Neural progenitor cell (in vitro differentiated cells): ENCODE results near the gene HMGXB4. TPM values are rescaled to one million over a fixed set of nuclear protein-coding genes. Genes with fewer than 3 reads are reported as not detected.

Experiments
- DNase-seq: peaks from one replicate; pipeline ENCODE4 v3.0.0-alpha.2; 2016; ENCODE audit warnings: low spot score
- H2AFZ ChIP-seq: fragments of 200-600 bp; sonication (generic); replicated peaks from 2 replicates; pipeline ENCODE4 v1.6.1; 2016; ENCODE audit warnings: antibody characterized with exemption
- H3F3A ChIP-seq: fragments of 200-600 bp; sonication (generic); 2 replicates; pipeline ENCODE4 v1.6.1; 2016; ENCODE audit warnings: antibody characterized with exemption, low read depth
- H3K27ac ChIP-seq: fragments of 200-600 bp; sonication (generic); 2 replicates; pipeline ENCODE4 v1.5.1; 2016; ENCODE audit warnings: mild to moderate bottlenecking
- H3K27me3 ChIP-seq: fragments of 200-600 bp; sonication (generic); 2 replicates; pipeline ENCODE4 v1.6.1; 2016; ENCODE audit warnings: mild to moderate bottlenecking, moderate library complexity
- H3K36me3 ChIP-seq: fragments of 200-600 bp; sonication (generic); 2 replicates; pipeline ENCODE4 v1.5.1; 2016
- H3K4me1 ChIP-seq: fragments of 200-600 bp; sonication (generic); 2 replicates; pipeline ENCODE4 v1.6.1; 2016; ENCODE audit warnings: mixed run types
- H3K4me2 ChIP-seq: fragments of 200-600 bp; sonication (generic); 2 replicates; pipeline ENCODE4 v1.6.1; 2016
- H3K4me3 ChIP-seq: fragments of 200-600 bp; sonication (generic); 2 replicates; pipeline ENCODE4 v1.5.1; 2016
- H3K79me2 ChIP-seq: fragments of 200-600 bp; sonication (generic); 2 replicates; pipeline ENCODE4 v1.6.1; 2016; ENCODE audit warnings: low read depth
- H3K9ac ChIP-seq: fragments of 200-600 bp; sonication (generic); 2 replicates; pipeline ENCODE4 v1.6.1; 2016
- H3K9me3 ChIP-seq: fragments of 200-600 bp; sonication (generic); 2 replicates; pipeline ENCODE4 v1.5.1; 2016; ENCODE audit warnings: low read depth
- H4K20me1 ChIP-seq: fragments of 200-600 bp; sonication (generic); 2 replicates; pipeline ENCODE4 v1.6.1; 2016; ENCODE audit warnings: low read depth
- H3K27ac Mint-ChIP-seq: 3 replicates; pipeline ENCODE4 v1.8.0; 2021; ENCODE audit warnings: mixed read lengths
- H3K27me3 Mint-ChIP-seq: 2 replicates; pipeline ENCODE4 v1.8.0; 2022; ENCODE audit warnings: low read depth, mild to moderate bottlenecking, inconsistent platforms, moderate library complexity, mixed read lengths; ENCODE audit not compliant: insufficient read depth
- H3K36me3 Mint-ChIP-seq: 3 replicates; pipeline ENCODE4 v1.8.0; 2021; ENCODE audit warnings: mixed read lengths
- H3K4me1 Mint-ChIP-seq: 3 replicates; pipeline ENCODE4 v1.8.0; 2021; ENCODE audit warnings: mixed read lengths
- H3K4me3 Mint-ChIP-seq: 3 replicates; pipeline ENCODE4 v1.8.0; 2021; ENCODE audit warnings: mild to moderate bottlenecking, moderate library complexity, mixed read lengths
- H3K9me3 Mint-ChIP-seq: 3 replicates; pipeline ENCODE4 v1.8.0; 2020; ENCODE audit warnings: mixed read lengths
- EZH2 ChIP-seq: fragments of 200-600 bp; sonication (generic); IDR thresholded peaks from 2 replicates; pipeline ENCODE4 v1.6.1; 2017; ENCODE audit warnings: antibody characterized with exemption, mild to moderate bottlenecking, moderate library complexity
- EZH2phosphoT487 ChIP-seq: fragments of 200-600 bp; sonication (generic); IDR thresholded peaks from 2 replicates; pipeline ENCODE4 v1.6.1; 2017; ENCODE audit warnings: antibody characterized with exemption
- total RNA-seq: library from RNA; depleted of rRNA; stranded (reverse); fragments of >200 nt; gene quantifications from 2 replicates; pipeline ENCODE4 v1.2.3, GENCODE V29; 2015; ENCODE audit warnings: low replicate concordance
- TF ChIP-seq, protein P1 (sequence below): fragments of 200-600 bp; sonication (generic); IDR thresholded peaks from 2 replicates; pipeline ENCODE4 v1.5.1; 2017; ENCODE audit warnings: antibody characterized with exemption, mild to moderate bottlenecking

Gene HMGXB4
- total RNA-seq, 1 donor from 2014 or later = 55.9 TPM

DNA sequence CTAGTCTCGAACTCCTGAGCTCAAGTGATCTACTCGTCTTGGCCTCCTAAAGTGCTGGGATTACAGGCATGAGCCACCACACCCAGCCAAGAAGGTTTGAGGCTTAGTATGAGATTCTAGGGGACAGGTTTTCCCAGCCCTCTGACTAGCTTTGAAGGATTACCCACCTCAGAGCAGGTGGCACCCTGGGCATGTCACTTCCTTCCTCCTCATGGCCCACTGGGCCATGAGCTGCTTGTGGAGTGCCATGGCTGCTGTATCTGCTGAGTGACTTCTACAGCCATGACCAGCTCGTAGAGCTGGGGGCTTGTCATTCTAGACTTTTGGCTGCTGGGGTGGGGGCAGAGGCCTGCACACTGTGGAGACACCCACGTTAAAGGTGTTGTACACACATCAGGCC lies 67.5 kb downstream of the HMGXB4 start:
- H3K27me3 Mint-ChIP-seq = peaks cover 3% of the 10 kb centered on the region
- no peak for DNase-seq
- no peaks in the 10 kb centered on the region for H3K79me2 ChIP-seq
- no peak overlapping the region for H3K4me3 ChIP-seq
- no peak overlapping the region for H2AFZ ChIP-seq
- H3F3A ChIP-seq = no peaks in the 10 kb centered on the region
- TF ChIP-seq EZH2 (no peak), EZH2phosphoT487 (no peak)
- TF ChIP-seq, protein P1, sequence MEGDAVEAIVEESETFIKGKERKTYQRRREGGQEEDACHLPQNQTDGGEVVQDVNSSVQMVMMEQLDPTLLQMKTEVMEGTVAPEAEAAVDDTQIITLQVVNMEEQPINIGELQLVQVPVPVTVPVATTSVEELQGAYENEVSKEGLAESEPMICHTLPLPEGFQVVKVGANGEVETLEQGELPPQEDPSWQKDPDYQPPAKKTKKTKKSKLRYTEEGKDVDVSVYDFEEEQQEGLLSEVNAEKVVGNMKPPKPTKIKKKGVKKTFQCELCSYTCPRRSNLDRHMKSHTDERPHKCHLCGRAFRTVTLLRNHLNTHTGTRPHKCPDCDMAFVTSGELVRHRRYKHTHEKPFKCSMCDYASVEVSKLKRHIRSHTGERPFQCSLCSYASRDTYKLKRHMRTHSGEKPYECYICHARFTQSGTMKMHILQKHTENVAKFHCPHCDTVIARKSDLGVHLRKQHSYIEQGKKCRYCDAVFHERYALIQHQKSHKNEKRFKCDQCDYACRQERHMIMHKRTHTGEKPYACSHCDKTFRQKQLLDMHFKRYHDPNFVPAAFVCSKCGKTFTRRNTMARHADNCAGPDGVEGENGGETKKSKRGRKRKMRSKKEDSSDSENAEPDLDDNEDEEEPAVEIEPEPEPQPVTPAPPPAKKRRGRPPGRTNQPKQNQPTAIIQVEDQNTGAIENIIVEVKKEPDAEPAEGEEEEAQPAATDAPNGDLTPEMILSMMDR = no peak
- no peaks in the 10 kb centered on the region for H3K4me1 ChIP-seq
- H3K27ac Mint-ChIP-seq = no peak overlapping the region
- no peaks in the 10 kb centered on the region for H3K4me1 Mint-ChIP-seq
- no peaks in the 10 kb centered on the region for H3K36me3 ChIP-seq
- H3K9ac ChIP-seq = no peak overlapping the region
- H3K36me3 Mint-ChIP-seq = peaks cover 8% of the 10 kb centered on the region
- H3K9me3 Mint-ChIP-seq = no peaks in the 10 kb centered on the region
- no peak overlapping the region for H3K27ac ChIP-seq
- no peak overlapping the region for H3K4me3 Mint-ChIP-seq
- no peaks in the 10 kb centered on the region for H3K9me3 ChIP-seq
- H4K20me1 ChIP-seq = no peaks in the 10 kb centered on the region
- no peaks in the 10 kb centered on the region for H3K27me3 ChIP-seq
- H3K4me2 ChIP-seq = no peak overlapping the region

DNA sequence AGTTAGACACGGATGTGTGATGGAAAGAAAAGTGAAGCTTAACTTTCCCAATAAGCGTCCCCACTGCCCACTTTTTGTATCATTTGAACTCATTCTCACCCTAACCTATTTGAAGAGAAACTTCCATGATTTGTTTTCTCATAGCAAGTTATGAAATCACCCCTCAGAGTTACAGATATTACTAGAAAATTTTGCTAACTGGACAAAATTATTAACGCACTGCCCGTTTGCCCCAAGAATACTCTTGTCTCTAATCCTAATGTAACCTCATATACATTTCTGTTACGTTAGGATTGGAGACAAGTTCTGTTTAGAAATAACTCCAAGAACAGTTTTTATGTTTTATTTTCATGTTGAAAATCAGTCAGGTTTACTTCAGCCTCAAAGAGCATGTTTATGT lies 67.9 kb downstream of the HMGXB4 start:
- no peak overlapping the region for H3K4me3 Mint-ChIP-seq
- no peaks in the 10 kb centered on the region for H4K20me1 ChIP-seq
- no peak overlapping the region for H2AFZ ChIP-seq
- H3K27me3 ChIP-seq = no peaks in the 10 kb centered on the region
- peaks cover 9% of the 10 kb centered on the region for H3K36me3 Mint-ChIP-seq
- DNase-seq = no peak
- no peaks in the 10 kb centered on the region for H3K4me1 ChIP-seq
- no peak overlapping the region for H3K9ac ChIP-seq
- H3K4me3 ChIP-seq = no peak overlapping the region
- TF ChIP-seq EZH2 (no peak), EZH2phosphoT487 (no peak)
- TF ChIP-seq, protein P1 = no peak
- H3K9me3 ChIP-seq = no peaks in the 10 kb centered on the region
- H3F3A ChIP-seq = no peaks in the 10 kb centered on the region
- no peaks in the 10 kb centered on the region for H3K9me3 Mint-ChIP-seq
- no peaks in the 10 kb centered on the region for H3K79me2 ChIP-seq
- H3K27ac ChIP-seq = no peak overlapping the region
- no peaks in the 10 kb centered on the region for H3K36me3 ChIP-seq
- H3K27ac Mint-ChIP-seq = no peak overlapping the region
- H3K4me2 ChIP-seq = no peak overlapping the region
- H3K4me1 Mint-ChIP-seq = no peaks in the 10 kb centered on the region
- peaks cover 3% of the 10 kb centered on the region for H3K27me3 Mint-ChIP-seq

DNA sequence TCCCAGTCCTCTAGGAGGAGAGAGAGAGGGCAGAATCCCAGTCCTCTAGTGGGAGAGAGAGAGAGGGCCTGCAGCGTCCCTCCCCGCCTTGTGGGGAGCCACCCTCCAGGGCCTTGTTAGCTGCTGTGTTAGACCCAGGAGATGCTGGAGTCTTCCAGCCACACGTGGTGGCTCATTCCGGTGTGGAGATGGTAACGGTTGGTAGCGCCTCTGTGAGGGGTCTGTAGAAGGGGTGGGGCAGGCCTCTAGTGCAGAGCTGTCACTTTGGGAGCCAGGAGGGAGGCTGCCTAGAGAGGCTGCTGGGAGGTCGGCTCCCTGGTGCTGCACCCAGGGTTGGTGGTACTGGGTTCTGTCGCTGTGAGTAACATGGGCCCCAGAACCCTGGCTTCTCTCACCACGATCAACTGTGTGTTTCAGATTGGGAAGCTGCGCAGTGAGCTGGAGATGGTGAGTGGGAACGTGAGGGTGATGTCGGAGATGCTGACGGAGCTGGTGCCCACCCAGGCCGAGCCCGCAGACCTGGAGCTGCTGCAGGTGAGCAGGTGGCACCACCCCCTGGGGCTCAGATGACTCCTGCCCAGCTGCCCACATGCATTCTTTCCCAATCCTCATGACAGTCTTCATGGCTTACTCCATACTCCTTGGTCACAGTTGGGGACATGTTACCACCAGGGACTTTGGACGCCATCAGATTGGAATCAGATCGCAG lies 69.7 kb downstream of the HMGXB4 start:
- Histone ChIP-seq H3K27me3 (no peaks in the 10 kb centered on the region), H3K4me1 (no peaks in the 10 kb centered on the region)
- H3K36me3 Mint-ChIP-seq = peaks cover 16% of the 10 kb centered on the region

More for the DNA sequence above, 69.7 kb downstream of the HMGXB4 start:
- Histone ChIP-seq H3K79me2 (no peaks in the 10 kb centered on the region), H3F3A (no peaks in the 10 kb centered on the region), H2AFZ (no peak overlapping the region), H3K9me3 (no peaks in the 10 kb centered on the region), H3K4me3 (no peak overlapping the region), H3K4me2 (no peak overlapping the region), H3K27ac (no peak overlapping the region), H4K20me1 (no peaks in the 10 kb centered on the region), H3K9ac (no peak overlapping the region), H3K36me3 (no peaks in the 10 kb centered on the region)
- no peaks in the 10 kb centered on the region for H3K4me1 Mint-ChIP-seq
- H3K27ac Mint-ChIP-seq = no peak overlapping the region
- TF ChIP-seq EZH2 (no peak), EZH2phosphoT487 (no peak)
- TF ChIP-seq, protein P1 = no peak
- no peak overlapping the region for H3K4me3 Mint-ChIP-seq
- no peak for DNase-seq
- H3K9me3 Mint-ChIP-seq = no peaks in the 10 kb centered on the region
- H3K27me3 Mint-ChIP-seq = peaks cover 3% of the 10 kb centered on the region
